Thoracic aorta (tissue), 2 donors: ENCODE measurements around the gene FOLR2. TPM values are rescaled to one million over a fixed set of nuclear protein-coding genes. Genes with fewer than 3 reads are reported as not detected.
"Not testable (repeated sequence)": the region's sequence is repeated elsewhere in the genome, so short reads cannot be mapped to it uniquely, and the experiment has no call there.

ENCODE experiments used
- ATAC-seq: fragments of 150-250 bp; one replicate; pipeline ENCODE4 v1.8.0; 2017; ENCODE audit warnings: low read depth; ENCODE audit not compliant: insufficient number of reproducible peaks, low FRiP score
- DNase-seq: peaks from one replicate; pipeline ENCODE4 v3.0.0-alpha.2; 2020; ENCODE audit warnings: low spot score
- H3K27ac ChIP-seq, 2 donors: fragments of 200-600 bp; sonication (generic); 1 replicate in 1 of 2; 2 replicates in 1 of 2; pipeline ENCODE4 v1.5.1; 2016; ENCODE audit warnings: mild to moderate bottlenecking in 2 of 2, moderate library complexity in 2 of 2
- H3K27me3 ChIP-seq: fragments of 200-600 bp; sonication (generic); replicated peaks from 2 replicates; pipeline ENCODE4 v1.6.0; 2016; ENCODE audit warnings: mild to moderate bottlenecking; ENCODE audit not compliant: insufficient read depth
- H3K36me3 ChIP-seq: fragments of 200-600 bp; sonication (generic); one replicate; pipeline ENCODE4 v1.5.1; 2016
- H3K4me1 ChIP-seq, 2 donors: fragments of 200-600 bp; sonication (generic); 1 replicate in 1 of 2; 2 replicates in 1 of 2; pipeline versions ENCODE4 v1.5.1 to v1.6.0; 2016; ENCODE audit warnings: low read depth in 2 of 2, mild to moderate bottlenecking in 1 of 2; ENCODE audit not compliant: control insufficient read depth in 1 of 2
- H3K4me3 ChIP-seq: fragments of 200-600 bp; sonication (generic); 2 replicates; pipeline ENCODE4 v1.5.1; 2016; ENCODE audit warnings: mild to moderate bottlenecking
- H3K9me3 ChIP-seq: fragments of 200-600 bp; sonication (generic); 2 replicates; pipeline ENCODE4 v1.5.1; 2016
- CTCF ChIP-seq: fragments of 200-600 bp; sonication (generic); IDR thresholded peaks from one replicate; pipeline ENCODE4 v1.5.1; 2019; ENCODE audit warnings: antibody characterized with exemption
- total RNA-seq, 2 donors: library from RNA; depleted of rRNA; stranded (reverse); fragments of >200 nt; gene quantifications; one replicate each; pipeline versions ENCODE4 v1.1.0 to v1.2.3, GENCODE V29; 2016

Gene FOLR2
- total RNA-seq, 2 donors from 2014 or later: 51.4 to 118 TPM

GRCh38 chr11:72177656-72178055 lies 38.9 kb upstream of the FOLR2 start:
- no peak overlapping the region for H3K4me3 ChIP-seq
- H3K27ac ChIP-seq: no peak overlapping the region
- ATAC-seq: no peak
- no peaks in the 10 kb centered on the region for H3K36me3 ChIP-seq
- no peak for TF ChIP-seq CTCF
- no peaks in the 10 kb centered on the region for H3K4me1 ChIP-seq
- H3K9me3 ChIP-seq: no peaks in the 10 kb centered on the region
- no peaks in the 10 kb centered on the region for H3K27me3 ChIP-seq
- no peak for DNase-seq

- no peak for DNase-seq
- no peaks in the 10 kb centered on the region for H3K4me1 ChIP-seq
- TF ChIP-seq CTCF: no peak
- no peak overlapping the region for H3K27ac ChIP-seq
- ATAC-seq: no peak
- no peak overlapping the region for H3K4me3 ChIP-seq
- H3K36me3 ChIP-seq: no peaks in the 10 kb centered on the region
- no peaks in the 10 kb centered on the region for H3K27me3 ChIP-seq
- H3K9me3 ChIP-seq: no peaks in the 10 kb centered on the region
Measured at GRCh38 chr11:72179049-72179803, 37.4 kb upstream of the FOLR2 start.

GRCh38 chr11:72179804-72180396 lies 36.7 kb upstream of the FOLR2 start:
- H3K27ac ChIP-seq: no peak overlapping the region
- ATAC-seq: no peak

GRCh38 chr11:72180892-72181552 lies 35.6 kb upstream of the FOLR2 start:
- H3K27me3 ChIP-seq, H3K9me3 ChIP-seq, H3K36me3 ChIP-seq, H3K4me3 ChIP-seq, H3K4me1 ChIP-seq, H3K27ac ChIP-seq, ATAC-seq, DNase-seq: not testable (repeated sequence)

More at GRCh38 chr11:72179804-72180396, 36.7 kb upstream of the FOLR2 start:
- Histone ChIP-seq H3K9me3 (no peaks in the 10 kb centered on the region), H3K4me3 (no peak overlapping the region), H3K27me3 (no peaks in the 10 kb centered on the region), H3K4me1 (no peaks in the 10 kb centered on the region), H3K36me3 (no peaks in the 10 kb centered on the region)
- TF ChIP-seq CTCF: no peak
- DNase-seq: no peak

- H3K36me3 ChIP-seq, H3K27me3 ChIP-seq, H3K27ac ChIP-seq, H3K9me3 ChIP-seq, ATAC-seq, DNase-seq, H3K4me3 ChIP-seq, H3K4me1 ChIP-seq: not testable (repeated sequence)
Measured at GRCh38 chr11:72181553-72181958, 35.0 kb upstream of the FOLR2 start.

- Histone ChIP-seq H3K27ac (no peak overlapping the region), H3K27me3 (no peaks in the 10 kb centered on the region), H3K36me3 (no peaks in the 10 kb centered on the region), H3K9me3 (no peaks in the 10 kb centered on the region), H3K4me1 (no peaks in the 10 kb centered on the region), H3K4me3 (no peak overlapping the region)
- DNase-seq (no peak), ATAC-seq (no peak)
- TF ChIP-seq CTCF: no peak
Measured at GRCh38 chr11:72188267-72188666, 28.3 kb upstream of the FOLR2 start.
